Calu3 (cell line): ENCODE data around the gene CCDC102A. TPM values are rescaled to one million over a fixed set of nuclear protein-coding genes. Genes with fewer than 3 reads are reported as not detected.

Experiments
- BruUV-seq: library from RNA; stranded (reverse); fragments of 400-500 nt; replicated peaks from 2 replicates; lab custom pipeline; 2021; lab: Mats Ljungman, UMichigan
- CTCF ChIA-PET: fragments of 300-600 bp; sonication (Branson Sonifier 250); formaldehyde crosslinking; loops from one replicate; lab custom pipeline; 2022; ENCODE audit warnings: antibody characterized with exemption; lab: Charles Lee
- DNase-seq: peaks from one replicate; pipeline ENCODE4 v3.0.0; 2022
- H3K27ac Mint-ChIP-seq: one replicate; pipeline ENCODE4 v1.8.0; 2022; ENCODE audit warnings: mixed read lengths; ENCODE audit not compliant: unreplicated experiment
- H3K27me3 Mint-ChIP-seq: one replicate; pipeline ENCODE4 v1.8.0; 2022; ENCODE audit warnings: mixed read lengths; ENCODE audit not compliant: unreplicated experiment
- H3K36me3 Mint-ChIP-seq: one replicate; pipeline ENCODE4 v1.8.0; 2022; ENCODE audit warnings: mild to moderate bottlenecking, moderate library complexity, mixed read lengths; ENCODE audit not compliant: insufficient read depth, unreplicated experiment
- H3K4me1 Mint-ChIP-seq: one replicate; pipeline ENCODE4 v1.8.0; 2022; ENCODE audit warnings: mild to moderate bottlenecking, low read depth, mixed read lengths; ENCODE audit not compliant: unreplicated experiment
- H3K4me3 Mint-ChIP-seq: one replicate; pipeline ENCODE4 v1.8.0; 2022; ENCODE audit warnings: mild to moderate bottlenecking, low read depth, moderate library complexity, mixed read lengths; ENCODE audit not compliant: unreplicated experiment
- H3K9me3 Mint-ChIP-seq: one replicate; pipeline ENCODE4 v1.8.0; 2022; ENCODE audit warnings: low read depth, mixed read lengths; ENCODE audit not compliant: unreplicated experiment
- intact Hi-C: fragments of 100-400 bp; cut with micrococcal nuclease; formaldehyde crosslinking; loops from one replicate; pipeline ENCODE4 v1.10.0; 2022; ENCODE audit not compliant: unreplicated experiment
- total RNA-seq: library from RNA; stranded (reverse); gene quantifications from 2 replicates; pipeline ENCODE4 v1.2.3, GENCODE V29; 2022
- TF ChIP-seq, protein P1 (sequence below): fragments of 200-600 bp; IDR thresholded peaks from one replicate; pipeline ENCODE4 v1.8.0; 2022; ENCODE audit warnings: antibody characterized with exemption; ENCODE audit not compliant: unreplicated experiment

Gene CCDC102A
- total RNA-seq, 1 experiment from 2014 or later = 6.8 TPM

GRCh38 chr16:57512296-57513001 is 23.9 kb downstream of the CCDC102A start:
- BruUV-seq = no TSS peak
- H3K27me3 Mint-ChIP-seq = peaks cover 19% of the 10 kb centered on the region
- intact Hi-C loops = loop anchor here (10.0 kb wide), 1 partner anchor 428 kb away; no protein-coding TSS in a partner anchor
- H3K36me3 Mint-ChIP-seq = no peaks in the 10 kb centered on the region
- H3K9me3 Mint-ChIP-seq = no peaks in the 10 kb centered on the region
- CTCF ChIA-PET = no interaction called here
- no peak overlapping the region for H3K27ac Mint-ChIP-seq
- no peak for DNase-seq
- no peak overlapping the region for H3K4me3 Mint-ChIP-seq
- H3K4me1 Mint-ChIP-seq = no peaks in the 10 kb centered on the region
- TF ChIP-seq, protein P1, sequence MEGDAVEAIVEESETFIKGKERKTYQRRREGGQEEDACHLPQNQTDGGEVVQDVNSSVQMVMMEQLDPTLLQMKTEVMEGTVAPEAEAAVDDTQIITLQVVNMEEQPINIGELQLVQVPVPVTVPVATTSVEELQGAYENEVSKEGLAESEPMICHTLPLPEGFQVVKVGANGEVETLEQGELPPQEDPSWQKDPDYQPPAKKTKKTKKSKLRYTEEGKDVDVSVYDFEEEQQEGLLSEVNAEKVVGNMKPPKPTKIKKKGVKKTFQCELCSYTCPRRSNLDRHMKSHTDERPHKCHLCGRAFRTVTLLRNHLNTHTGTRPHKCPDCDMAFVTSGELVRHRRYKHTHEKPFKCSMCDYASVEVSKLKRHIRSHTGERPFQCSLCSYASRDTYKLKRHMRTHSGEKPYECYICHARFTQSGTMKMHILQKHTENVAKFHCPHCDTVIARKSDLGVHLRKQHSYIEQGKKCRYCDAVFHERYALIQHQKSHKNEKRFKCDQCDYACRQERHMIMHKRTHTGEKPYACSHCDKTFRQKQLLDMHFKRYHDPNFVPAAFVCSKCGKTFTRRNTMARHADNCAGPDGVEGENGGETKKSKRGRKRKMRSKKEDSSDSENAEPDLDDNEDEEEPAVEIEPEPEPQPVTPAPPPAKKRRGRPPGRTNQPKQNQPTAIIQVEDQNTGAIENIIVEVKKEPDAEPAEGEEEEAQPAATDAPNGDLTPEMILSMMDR = no peak

- DNase-seq = no peak
- Mint-ChIP-seq H3K9me3 (no peaks in the 10 kb centered on the region), H3K4me3 (no peak overlapping the region), H3K36me3 (no peaks in the 10 kb centered on the region), H3K4me1 (no peaks in the 10 kb centered on the region), H3K27me3 (peaks cover 41% of the 10 kb centered on the region), H3K27ac (no peak overlapping the region)
- CTCF ChIA-PET = interaction anchor here (0.6 to 0.7 kb wide), 2 partner anchors 10 to 168 kb away, joined by 3 read pairs; no protein-coding TSS in a partner anchor
- TF ChIP-seq, protein P1 = no peak
- intact Hi-C loops = loop anchor here (10.0 kb wide), 1 partner anchor 425 kb away; no protein-coding TSS in a partner anchor
- no TSS peak for BruUV-seq
Measured at GRCh38 chr16:57510016-57510871, 26.1 kb downstream of the CCDC102A start.

DNA sequence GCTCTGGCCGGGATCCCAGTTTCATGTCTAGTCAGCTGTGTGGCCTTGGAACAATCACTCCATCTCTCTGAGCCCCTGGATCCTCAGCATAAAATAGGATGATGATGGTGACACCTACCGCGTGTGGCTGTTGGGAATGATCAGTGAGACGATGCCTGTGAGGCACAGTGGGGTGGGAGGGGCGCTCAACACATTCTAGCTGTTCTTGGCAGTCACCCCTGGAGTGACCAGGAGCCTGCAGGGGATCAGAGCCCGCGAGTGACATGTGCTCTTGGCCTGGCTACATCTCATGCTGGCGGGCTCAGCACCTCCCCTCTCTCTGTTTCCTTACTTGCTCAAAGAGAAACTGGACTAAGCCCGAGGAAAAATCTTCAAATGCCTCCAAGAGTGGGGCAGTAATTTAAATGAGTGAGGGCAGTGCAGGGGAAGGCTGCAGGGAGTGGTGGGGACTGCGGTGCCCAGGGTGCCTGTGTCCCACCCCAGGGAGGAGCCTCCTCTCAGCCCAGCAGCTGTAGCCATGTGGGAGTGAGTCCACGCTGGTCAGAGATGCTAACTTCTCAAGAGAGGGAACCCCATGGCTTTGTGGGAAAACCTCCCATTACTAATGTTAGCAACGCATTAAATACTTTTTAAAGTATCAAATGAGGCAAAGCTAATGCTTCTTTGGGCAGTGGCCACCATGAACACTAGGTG is 27.0 kb downstream of the CCDC102A start:
- peaks cover 50% of the 10 kb centered on the region for H3K27me3 Mint-ChIP-seq
- DNase-seq = no peak
- CTCF ChIA-PET = no interaction called here
- intact Hi-C loops = no loop called here
- no peaks in the 10 kb centered on the region for H3K36me3 Mint-ChIP-seq
- no peaks in the 10 kb centered on the region for H3K9me3 Mint-ChIP-seq
- TF ChIP-seq, protein P1 = no peak
- BruUV-seq = no TSS peak
- no peaks in the 10 kb centered on the region for H3K4me1 Mint-ChIP-seq
- H3K4me3 Mint-ChIP-seq = no peak overlapping the region
- no peak overlapping the region for H3K27ac Mint-ChIP-seq

GRCh38 chr16:57508035-57508425 is 28.3 kb downstream of the CCDC102A start:
- H3K9me3 Mint-ChIP-seq = no peaks in the 10 kb centered on the region
- BruUV-seq = no TSS peak
- no peaks in the 10 kb centered on the region for H3K36me3 Mint-ChIP-seq
- H3K4me1 Mint-ChIP-seq = no peaks in the 10 kb centered on the region
- peaks cover 63% of the 10 kb centered on the region for H3K27me3 Mint-ChIP-seq
- no peak overlapping the region for H3K4me3 Mint-ChIP-seq
- no peak overlapping the region for H3K27ac Mint-ChIP-seq
- no peak for DNase-seq
- intact Hi-C loops = no loop called here
- CTCF ChIA-PET = no interaction called here
- TF ChIP-seq, protein P1 = no peak
